Panc1 (cell line): ENCODE results near the gene YWHAQ.

Experiments used
- POLR2AphosphoS5 ChIP-seq: IDR thresholded peaks from 2 replicates; pipeline ENCODE4 v1.6.1; 2012; ENCODE audit warnings: mild to moderate bottlenecking, low read depth, low read length, moderate library complexity
- SIN3A ChIP-seq: IDR thresholded peaks from 2 replicates; pipeline ENCODE4 v1.6.1; 2012; ENCODE audit warnings: low read depth, mild to moderate bottlenecking, low read length, moderate library complexity, borderline replicate concordance; ENCODE audit not compliant: insufficient read depth
- TF ChIP-seq, protein P1 (sequence below): fragments of 450-650 bp; IDR thresholded peaks from 2 replicates; pipeline ENCODE4 v1.5.1; 2017; ENCODE audit warnings: mild to moderate bottlenecking
- TF ChIP-seq, protein P2 (sequence below), 2 experiments: IDR thresholded peaks; 2 replicates each; pipeline ENCODE4 v1.6.1; 2011 to 2012; ENCODE audit warnings: low read depth in 2 of 2, control low read depth in 1 of 2, low read length in 1 of 2, mild to moderate bottlenecking in 1 of 2, moderate library complexity in 1 of 2; ENCODE audit not compliant: insufficient read depth in 1 of 2

DNA sequence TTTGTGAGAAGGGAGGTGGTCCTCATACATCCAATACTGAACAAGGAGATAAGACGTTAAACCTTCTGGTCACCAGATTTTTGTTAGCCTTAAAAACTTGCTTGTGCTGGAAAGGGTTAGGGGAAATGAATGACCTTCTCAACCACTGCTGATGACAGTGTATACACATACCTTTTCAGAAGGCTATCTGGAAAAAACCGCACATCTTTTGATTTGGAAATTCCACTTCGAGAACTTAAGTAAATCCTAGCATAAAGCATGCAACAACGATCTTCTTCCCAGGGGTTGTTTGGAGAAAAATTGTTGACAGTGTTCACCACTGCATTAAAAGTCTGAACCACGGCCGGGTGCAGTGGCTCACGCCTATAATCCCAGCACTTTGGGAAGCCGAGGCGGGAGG is 7.6 kb downstream of the YWHAQ start:
- TF ChIP-seq, protein P1, sequence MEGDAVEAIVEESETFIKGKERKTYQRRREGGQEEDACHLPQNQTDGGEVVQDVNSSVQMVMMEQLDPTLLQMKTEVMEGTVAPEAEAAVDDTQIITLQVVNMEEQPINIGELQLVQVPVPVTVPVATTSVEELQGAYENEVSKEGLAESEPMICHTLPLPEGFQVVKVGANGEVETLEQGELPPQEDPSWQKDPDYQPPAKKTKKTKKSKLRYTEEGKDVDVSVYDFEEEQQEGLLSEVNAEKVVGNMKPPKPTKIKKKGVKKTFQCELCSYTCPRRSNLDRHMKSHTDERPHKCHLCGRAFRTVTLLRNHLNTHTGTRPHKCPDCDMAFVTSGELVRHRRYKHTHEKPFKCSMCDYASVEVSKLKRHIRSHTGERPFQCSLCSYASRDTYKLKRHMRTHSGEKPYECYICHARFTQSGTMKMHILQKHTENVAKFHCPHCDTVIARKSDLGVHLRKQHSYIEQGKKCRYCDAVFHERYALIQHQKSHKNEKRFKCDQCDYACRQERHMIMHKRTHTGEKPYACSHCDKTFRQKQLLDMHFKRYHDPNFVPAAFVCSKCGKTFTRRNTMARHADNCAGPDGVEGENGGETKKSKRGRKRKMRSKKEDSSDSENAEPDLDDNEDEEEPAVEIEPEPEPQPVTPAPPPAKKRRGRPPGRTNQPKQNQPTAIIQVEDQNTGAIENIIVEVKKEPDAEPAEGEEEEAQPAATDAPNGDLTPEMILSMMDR, result no peak
- no peak for TF ChIP-seq POLR2AphosphoS5
- no peak for TF ChIP-seq SIN3A
- TF ChIP-seq, protein P2, sequence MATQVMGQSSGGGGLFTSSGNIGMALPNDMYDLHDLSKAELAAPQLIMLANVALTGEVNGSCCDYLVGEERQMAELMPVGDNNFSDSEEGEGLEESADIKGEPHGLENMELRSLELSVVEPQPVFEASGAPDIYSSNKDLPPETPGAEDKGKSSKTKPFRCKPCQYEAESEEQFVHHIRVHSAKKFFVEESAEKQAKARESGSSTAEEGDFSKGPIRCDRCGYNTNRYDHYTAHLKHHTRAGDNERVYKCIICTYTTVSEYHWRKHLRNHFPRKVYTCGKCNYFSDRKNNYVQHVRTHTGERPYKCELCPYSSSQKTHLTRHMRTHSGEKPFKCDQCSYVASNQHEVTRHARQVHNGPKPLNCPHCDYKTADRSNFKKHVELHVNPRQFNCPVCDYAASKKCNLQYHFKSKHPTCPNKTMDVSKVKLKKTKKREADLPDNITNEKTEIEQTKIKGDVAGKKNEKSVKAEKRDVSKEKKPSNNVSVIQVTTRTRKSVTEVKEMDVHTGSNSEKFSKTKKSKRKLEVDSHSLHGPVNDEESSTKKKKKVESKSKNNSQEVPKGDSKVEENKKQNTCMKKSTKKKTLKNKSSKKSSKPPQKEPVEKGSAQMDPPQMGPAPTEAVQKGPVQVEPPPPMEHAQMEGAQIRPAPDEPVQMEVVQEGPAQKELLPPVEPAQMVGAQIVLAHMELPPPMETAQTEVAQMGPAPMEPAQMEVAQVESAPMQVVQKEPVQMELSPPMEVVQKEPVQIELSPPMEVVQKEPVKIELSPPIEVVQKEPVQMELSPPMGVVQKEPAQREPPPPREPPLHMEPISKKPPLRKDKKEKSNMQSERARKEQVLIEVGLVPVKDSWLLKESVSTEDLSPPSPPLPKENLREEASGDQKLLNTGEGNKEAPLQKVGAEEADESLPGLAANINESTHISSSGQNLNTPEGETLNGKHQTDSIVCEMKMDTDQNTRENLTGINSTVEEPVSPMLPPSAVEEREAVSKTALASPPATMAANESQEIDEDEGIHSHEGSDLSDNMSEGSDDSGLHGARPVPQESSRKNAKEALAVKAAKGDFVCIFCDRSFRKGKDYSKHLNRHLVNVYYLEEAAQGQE (IDR thresholded peaks at IDR 0.05; ENCODE audit: insufficient read depth in 1 of 2, low read depth in 2 of 2, low read length in 1 of 2), result no peak
